ENCODE measurements around the gene NOC3L. TPM values are rescaled to one million over a fixed set of nuclear protein-coding genes. Genes with fewer than 3 reads are reported as not detected.

Gene NOC3L
- total RNA-seq, 2 donors from 2014 or later = 15.6 to 15.8 TPM

DNA sequence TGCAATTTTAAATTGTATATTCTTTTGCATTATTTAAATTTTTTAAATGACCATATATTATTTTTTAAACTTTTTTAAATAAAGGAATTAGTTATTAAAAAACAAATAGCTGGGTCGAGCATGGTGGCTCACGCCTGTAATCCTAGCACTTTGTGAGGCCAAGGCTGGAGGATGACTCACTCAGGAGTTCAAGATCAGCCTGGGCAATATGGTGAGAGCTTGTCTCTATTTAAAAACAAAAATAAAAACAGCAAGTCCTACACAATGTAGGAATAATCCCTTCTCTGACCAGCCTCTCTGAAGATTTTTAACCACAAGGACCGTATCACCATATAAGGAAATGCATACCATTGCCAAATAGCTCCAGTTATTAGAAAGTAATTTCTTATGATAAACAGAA, 19.6 kb downstream of the NOC3L start:
- Histone ChIP-seq H3K36me3 (no peaks in the 10 kb centered on the region), H3K9me3 (no peaks in the 10 kb centered on the region), H3K27me3 (replicated peaks; ENCODE audit: insufficient read depth) (no peaks in the 10 kb centered on the region), H3K27ac (no peak overlapping the region), H3K4me3 (no peak overlapping the region), H3K4me1 (replicated peaks) (no peaks in the 10 kb centered on the region)
- WGBS = 95% methylated on average over 3 of the region's 3 CpGs
- TF ChIP-seq, protein P1, sequence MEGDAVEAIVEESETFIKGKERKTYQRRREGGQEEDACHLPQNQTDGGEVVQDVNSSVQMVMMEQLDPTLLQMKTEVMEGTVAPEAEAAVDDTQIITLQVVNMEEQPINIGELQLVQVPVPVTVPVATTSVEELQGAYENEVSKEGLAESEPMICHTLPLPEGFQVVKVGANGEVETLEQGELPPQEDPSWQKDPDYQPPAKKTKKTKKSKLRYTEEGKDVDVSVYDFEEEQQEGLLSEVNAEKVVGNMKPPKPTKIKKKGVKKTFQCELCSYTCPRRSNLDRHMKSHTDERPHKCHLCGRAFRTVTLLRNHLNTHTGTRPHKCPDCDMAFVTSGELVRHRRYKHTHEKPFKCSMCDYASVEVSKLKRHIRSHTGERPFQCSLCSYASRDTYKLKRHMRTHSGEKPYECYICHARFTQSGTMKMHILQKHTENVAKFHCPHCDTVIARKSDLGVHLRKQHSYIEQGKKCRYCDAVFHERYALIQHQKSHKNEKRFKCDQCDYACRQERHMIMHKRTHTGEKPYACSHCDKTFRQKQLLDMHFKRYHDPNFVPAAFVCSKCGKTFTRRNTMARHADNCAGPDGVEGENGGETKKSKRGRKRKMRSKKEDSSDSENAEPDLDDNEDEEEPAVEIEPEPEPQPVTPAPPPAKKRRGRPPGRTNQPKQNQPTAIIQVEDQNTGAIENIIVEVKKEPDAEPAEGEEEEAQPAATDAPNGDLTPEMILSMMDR (IDR thresholded peaks at IDR 0.05) = no peak
- TF ChIP-seq POLR2A (IDR thresholded peaks at IDR 0.05) (no peak), POLR2AphosphoS5 (IDR thresholded peaks at IDR 0.05) (no peak)
- no peak for DNase-seq (ENCODE audit: low spot score)
- intact Hi-C loops (cut with DNase I) = no loop called here

- Histone ChIP-seq H3K9me3 (no peaks in the 10 kb centered on the region), H3K27ac (no peak overlapping the region), H3K4me1 (replicated peaks) (no peaks in the 10 kb centered on the region), H3K36me3 (peaks cover 0 to 3% of the 10 kb centered on the region in 2 donors), H3K27me3 (replicated peaks; ENCODE audit: insufficient read depth) (no peaks in the 10 kb centered on the region), H3K4me3 (no peak overlapping the region)
- intact Hi-C loops (cut with DNase I) = no loop called here
- TF ChIP-seq, protein P1 (IDR thresholded peaks at IDR 0.05) = no peak
- TF ChIP-seq POLR2A (IDR thresholded peaks at IDR 0.05) = no peak
- TF ChIP-seq POLR2AphosphoS5 (IDR thresholded peaks at IDR 0.05) = no peak
- no peak for DNase-seq (ENCODE audit: low spot score)
- WGBS = 92% methylated on average over 3 of the region's 3 CpGs
Observed at GRCh38 chr10:94334857-94335256, 27.9 kb downstream of the NOC3L start.

DNA sequence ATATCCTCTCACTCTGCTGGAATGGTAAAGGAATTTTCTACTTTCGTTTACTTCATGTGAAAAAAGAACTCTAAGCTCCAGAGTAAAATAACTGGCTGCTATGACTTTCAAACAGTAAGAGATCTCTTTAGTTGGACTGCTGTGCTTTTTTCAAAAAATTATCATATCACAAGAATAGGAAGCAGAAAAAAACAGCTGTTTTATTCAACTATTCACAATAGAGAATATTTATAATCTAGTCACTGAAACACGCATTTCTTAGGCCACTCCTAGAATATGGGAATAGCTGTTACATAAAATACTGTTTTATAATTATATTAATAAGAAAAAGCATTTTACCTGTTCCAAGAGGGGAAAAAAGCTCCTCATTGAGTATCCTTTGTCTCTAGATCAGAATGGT, 29.7 kb downstream of the NOC3L start:
- Histone ChIP-seq H3K4me3 (no peak overlapping the region), H3K27ac (no peak overlapping the region), H3K4me1 (replicated peaks) (no peaks in the 10 kb centered on the region), H3K27me3 (replicated peaks; ENCODE audit: insufficient read depth) (no peaks in the 10 kb centered on the region), H3K9me3 (no peaks in the 10 kb centered on the region), H3K36me3 (peaks cover 0 to 3% of the 10 kb centered on the region in 2 donors)
- 89% methylated on average over 2 of the region's 2 CpGs for WGBS
- intact Hi-C loops (cut with DNase I) = no loop called here
- no peak for DNase-seq (ENCODE audit: low spot score)
- TF ChIP-seq POLR2AphosphoS5 (IDR thresholded peaks at IDR 0.05) = no peak
- TF ChIP-seq POLR2A (IDR thresholded peaks at IDR 0.05) = no peak
- TF ChIP-seq, protein P1 (IDR thresholded peaks at IDR 0.05) = no peak

DNA sequence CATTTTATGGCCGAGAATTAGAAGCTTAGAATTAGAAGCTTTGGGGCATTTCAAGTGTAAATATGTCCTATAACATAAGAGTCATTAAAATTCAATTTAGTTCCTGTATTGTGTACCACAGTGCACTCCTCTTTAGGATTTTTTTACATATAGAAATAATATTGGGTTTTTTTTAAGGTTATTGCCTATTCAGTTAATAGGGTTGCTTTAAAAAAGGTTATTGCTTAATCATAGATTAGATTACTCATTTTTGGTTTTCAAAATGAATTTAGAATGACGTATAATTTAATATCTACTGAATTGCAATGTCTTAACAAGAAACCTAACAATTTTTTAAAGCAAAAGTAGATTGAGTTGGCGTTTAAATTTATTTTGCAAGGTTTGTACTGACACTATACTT, 34.1 kb downstream of the NOC3L start:
- TF ChIP-seq POLR2A (IDR thresholded peaks at IDR 0.05) = no peak
- TF ChIP-seq, protein P1 (IDR thresholded peaks at IDR 0.05) = no peak
- TF ChIP-seq POLR2AphosphoS5 (IDR thresholded peaks at IDR 0.05) = no peak

GRCh38 chr10:94327649-94328048, 35.1 kb downstream of the NOC3L start:
- H3K36me3 ChIP-seq = peaks cover 0 to 3% of the 10 kb centered on the region in 2 donors
- DNase-seq (ENCODE audit: low spot score) = no peak
- TF ChIP-seq, protein P1 (IDR thresholded peaks at IDR 0.05) = no peak
- TF ChIP-seq POLR2AphosphoS5 (IDR thresholded peaks at IDR 0.05) (no peak), POLR2A (IDR thresholded peaks at IDR 0.05) (no peak)
- no peak overlapping the region for H3K4me3 ChIP-seq
- 78% methylated on average over 1 of the region's 1 CpG for WGBS
- H3K9me3 ChIP-seq = no peaks in the 10 kb centered on the region
- no peaks in the 10 kb centered on the region for H3K27me3 ChIP-seq (replicated peaks; ENCODE audit: insufficient read depth)
- intact Hi-C loops (cut with DNase I) = no loop called here
- H3K27ac ChIP-seq = peak overlapping the region in 1 of 2 donors; percentile 41
- H3K4me1 ChIP-seq (replicated peaks) = no peaks in the 10 kb centered on the region

More for the DNA sequence above, 34.1 kb downstream of the NOC3L start:
- Histone ChIP-seq H3K36me3 (peaks cover 0 to 3% of the 10 kb centered on the region in 2 donors), H3K4me3 (no peak overlapping the region), H3K27me3 (replicated peaks; ENCODE audit: insufficient read depth) (no peaks in the 10 kb centered on the region), H3K4me1 (replicated peaks) (no peaks in the 10 kb centered on the region), H3K9me3 (no peaks in the 10 kb centered on the region), H3K27ac (no peak overlapping the region)
- no peak for DNase-seq (ENCODE audit: low spot score)
- WGBS = 96% methylated on average over 3 of the region's 3 CpGs
- intact Hi-C loops (cut with DNase I) = no loop called here

Data from prostate gland (tissue), 2 donors.